HEK293 (cell line): ENCODE results near the gene CABP5.

Experiments used
- CTCF ChIA-PET: fragments of 350-600 bp; formaldehyde crosslinking; extraction: SDS; loops from one replicate; lab custom pipeline; 2021; ENCODE audit warnings: antibody characterized with exemption; lab: Yijun Ruan, JAX
- POLR2A ChIA-PET: fragments of 300-600 bp; formaldehyde crosslinking; extraction: SDS; loops from one replicate; lab custom pipeline; 2020; ENCODE audit warnings: antibody characterized with exemption, inconsistent platforms; lab: Yijun Ruan, JAX
- H3K27ac ChIP-seq: fragments of 200-500 bp; sonication (Bioruptor generic); 2 replicates; pipeline ENCODE4 v1.5.1; 2014; ENCODE audit warnings: low read depth, low read length, control low read depth, inconsistent platforms; ENCODE audit errors: extremely low read depth
- H3K36me3 ChIP-seq, 2 experiments: fragments of 200-500 bp in 1 of 2; sonication (Bioruptor generic) in 1 of 2; 1 replicate in 1 of 2; 2 replicates in 1 of 2; pipeline ENCODE4 v1.5.1; 2014 to 2017; ENCODE audit warnings: inconsistent platforms in 2 of 2, low read length in 2 of 2; ENCODE audit not compliant: control insufficient read depth in 2 of 2, insufficient read depth in 1 of 2
- H3K4me1 ChIP-seq: fragments of 200-500 bp; sonication (Bioruptor generic); 2 replicates; pipeline ENCODE4 v1.5.1; 2014; ENCODE audit warnings: mild to moderate bottlenecking, low read length, inconsistent platforms; ENCODE audit not compliant: control insufficient read depth, insufficient read depth
- H3K4me3 ChIP-seq: 2 replicates; pipeline ENCODE4 v1.5.1; 2011; ENCODE audit warnings: low read depth, mild to moderate bottlenecking, control low read depth, low read length, moderate library complexity
- H3K9me3 ChIP-seq: fragments of 200-500 bp; sonication (Bioruptor generic); 2 replicates; pipeline ENCODE4 v1.5.1; 2014; ENCODE audit warnings: low read depth, low read length, inconsistent platforms; ENCODE audit not compliant: control insufficient read depth, insufficient read depth
- FEZF1 ChIP-seq: fragments of 450-650 bp; formaldehyde crosslinking; IDR thresholded peaks from 2 replicates; pipeline ENCODE4 v1.5.1; 2016; ENCODE audit warnings: missing biosample characterization, missing genetic modification characterization
- KLF8 ChIP-seq: fragments of 450-650 bp; formaldehyde crosslinking; IDR thresholded peaks from 2 replicates; pipeline ENCODE4 v1.5.1; 2016; ENCODE audit warnings: missing biosample characterization, missing genetic modification characterization
- SCRT1 ChIP-seq: fragments of 450-650 bp; formaldehyde crosslinking; IDR thresholded peaks from 2 replicates; pipeline ENCODE4 v1.5.1; 2016; ENCODE audit warnings: missing biosample characterization, missing genetic modification characterization, borderline replicate concordance
- ZFP3 ChIP-seq: fragments of 450-650 bp; formaldehyde crosslinking; IDR thresholded peaks from 2 replicates; pipeline ENCODE4 v1.5.1; 2016; ENCODE audit warnings: low read depth, missing biosample characterization, missing genetic modification characterization
- ZNF121 ChIP-seq: fragments of 450-650 bp; formaldehyde crosslinking; IDR thresholded peaks from 2 replicates; pipeline ENCODE4 v1.5.1; 2016; ENCODE audit warnings: missing biosample characterization, missing genetic modification characterization
- ZNF132 ChIP-seq: fragments of 450-650 bp; formaldehyde crosslinking; IDR thresholded peaks from 2 replicates; pipeline ENCODE4 v1.5.1; 2017; ENCODE audit warnings: missing biosample characterization, missing genetic modification characterization, borderline replicate concordance
- ZNF133 ChIP-seq: fragments of 450-650 bp; formaldehyde crosslinking; IDR thresholded peaks from 2 replicates; pipeline ENCODE4 v1.5.1; 2016; ENCODE audit warnings: missing biosample characterization, missing genetic modification characterization
- ZNF274 ChIP-seq, 2 experiments: fragments of 200-500 bp in 1 of 2; fragments of 450-650 bp in 1 of 2; sonication (Bioruptor generic) in 1 of 2; formaldehyde crosslinking in 1 of 2; IDR thresholded peaks; 2 replicates each; pipeline versions ENCODE4 v1.5.1 to v1.6.1; 2014 to 2016; ENCODE audit warnings: borderline replicate concordance in 1 of 2, inconsistent platforms in 1 of 2, low read length in 1 of 2, missing biosample characterization in 1 of 2, missing genetic modification characterization in 1 of 2
- ZNF354C ChIP-seq: fragments of 450-650 bp; formaldehyde crosslinking; IDR thresholded peaks from 2 replicates; pipeline ENCODE4 v1.5.1; 2016; ENCODE audit warnings: missing biosample characterization, missing genetic modification characterization, low read depth, borderline replicate concordance
- ZNF585B ChIP-seq: fragments of 450-650 bp; formaldehyde crosslinking; IDR thresholded peaks from 2 replicates; pipeline ENCODE4 v1.5.1; 2016; ENCODE audit warnings: missing biosample characterization, missing genetic modification characterization
- ZNF610 ChIP-seq: fragments of 450-650 bp; formaldehyde crosslinking; IDR thresholded peaks from 2 replicates; pipeline ENCODE4 v1.5.1; 2016; ENCODE audit warnings: missing biosample characterization, missing genetic modification characterization, borderline replicate concordance
- ZNF670 ChIP-seq: fragments of 450-650 bp; formaldehyde crosslinking; IDR thresholded peaks from 2 replicates; pipeline ENCODE4 v1.5.1; 2016; ENCODE audit warnings: missing biosample characterization, missing genetic modification characterization, low read depth
- TF ChIP-seq, protein P1 (sequence below): fragments of 450-650 bp; formaldehyde crosslinking; conservative IDR thresholded peaks from 2 replicates; pipeline ENCODE4 v1.5.1; 2016; ENCODE audit warnings: low read depth, missing biosample characterization, missing genetic modification characterization
- TF ChIP-seq, protein P2 (sequence below): fragments of 450-650 bp; formaldehyde crosslinking; IDR thresholded peaks from 2 replicates; pipeline ENCODE4 v1.5.1; 2016; ENCODE audit warnings: missing biosample characterization, missing genetic modification characterization
- TF ChIP-seq, protein P3 (sequence below): fragments of 450-650 bp; formaldehyde crosslinking; IDR thresholded peaks from 2 replicates; pipeline ENCODE4 v1.5.1; 2017; ENCODE audit warnings: missing biosample characterization, mild to moderate bottlenecking, missing genetic modification characterization, moderate library complexity

CABP5 gene

GRCh38 chr19:48053076-48053475 is 9.2 kb upstream of the CABP5 start:
- Histone ChIP-seq H3K27ac (no peak overlapping the region), H3K36me3 (no peaks in the 10 kb centered on the region), H3K9me3 (no peaks in the 10 kb centered on the region), H3K4me3 (no peak overlapping the region), H3K4me1 (no peaks in the 10 kb centered on the region)
- TF ChIP-seq ZNF670 (tag by site-specific recombination) (no peak), KLF8 (tag by site-specific recombination) (no peak), ZNF354C (tag by site-specific recombination) (no peak), SCRT1 (no peak), ZNF610 (tag by site-specific recombination) (no peak), FEZF1 (tag by site-specific recombination) (no peak), ZNF132 (tag by site-specific recombination) (no peak), ZFP3 (tag by site-specific recombination) (no peak), ZNF121 (tag by site-specific recombination) (no peak), ZNF274 (IDR thresholded peaks at IDR 0.05; ENCODE audit: low read length) (no peak), ZNF274 (tag by site-specific recombination; IDR thresholded peaks at IDR 0.05; ENCODE audit: borderline replicate concordance) (no peak)
- TF ChIP-seq, protein P1, sequence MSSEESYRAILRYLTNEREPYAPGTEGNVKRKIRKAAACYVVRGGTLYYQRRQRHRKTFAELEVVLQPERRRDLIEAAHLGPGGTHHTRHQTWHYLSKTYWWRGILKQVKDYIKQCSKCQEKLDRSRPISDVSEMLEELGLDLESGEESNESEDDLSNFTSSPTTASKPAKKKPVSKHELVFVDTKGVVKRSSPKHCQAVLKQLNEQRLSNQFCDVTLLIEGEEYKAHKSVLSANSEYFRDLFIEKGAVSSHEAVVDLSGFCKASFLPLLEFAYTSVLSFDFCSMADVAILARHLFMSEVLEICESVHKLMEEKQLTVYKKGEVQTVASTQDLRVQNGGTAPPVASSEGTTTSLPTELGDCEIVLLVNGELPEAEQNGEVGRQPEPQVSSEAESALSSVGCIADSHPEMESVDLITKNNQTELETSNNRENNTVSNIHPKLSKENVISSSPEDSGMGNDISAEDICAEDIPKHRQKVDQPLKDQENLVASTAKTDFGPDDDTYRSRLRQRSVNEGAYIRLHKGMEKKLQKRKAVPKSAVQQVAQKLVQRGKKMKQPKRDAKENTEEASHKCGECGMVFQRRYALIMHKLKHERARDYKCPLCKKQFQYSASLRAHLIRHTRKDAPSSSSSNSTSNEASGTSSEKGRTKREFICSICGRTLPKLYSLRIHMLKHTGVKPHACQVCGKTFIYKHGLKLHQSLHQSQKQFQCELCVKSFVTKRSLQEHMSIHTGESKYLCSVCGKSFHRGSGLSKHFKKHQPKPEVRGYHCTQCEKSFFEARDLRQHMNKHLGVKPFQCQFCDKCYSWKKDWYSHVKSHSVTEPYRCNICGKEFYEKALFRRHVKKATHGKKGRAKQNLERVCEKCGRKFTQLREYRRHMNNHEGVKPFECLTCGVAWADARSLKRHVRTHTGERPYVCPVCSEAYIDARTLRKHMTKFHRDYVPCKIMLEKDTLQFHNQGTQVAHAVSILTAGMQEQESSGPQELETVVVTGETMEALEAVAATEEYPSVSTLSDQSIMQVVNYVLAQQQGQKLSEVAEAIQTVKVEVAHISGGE (tag by site-specific recombination), result no peak
- TF ChIP-seq, protein P2, sequence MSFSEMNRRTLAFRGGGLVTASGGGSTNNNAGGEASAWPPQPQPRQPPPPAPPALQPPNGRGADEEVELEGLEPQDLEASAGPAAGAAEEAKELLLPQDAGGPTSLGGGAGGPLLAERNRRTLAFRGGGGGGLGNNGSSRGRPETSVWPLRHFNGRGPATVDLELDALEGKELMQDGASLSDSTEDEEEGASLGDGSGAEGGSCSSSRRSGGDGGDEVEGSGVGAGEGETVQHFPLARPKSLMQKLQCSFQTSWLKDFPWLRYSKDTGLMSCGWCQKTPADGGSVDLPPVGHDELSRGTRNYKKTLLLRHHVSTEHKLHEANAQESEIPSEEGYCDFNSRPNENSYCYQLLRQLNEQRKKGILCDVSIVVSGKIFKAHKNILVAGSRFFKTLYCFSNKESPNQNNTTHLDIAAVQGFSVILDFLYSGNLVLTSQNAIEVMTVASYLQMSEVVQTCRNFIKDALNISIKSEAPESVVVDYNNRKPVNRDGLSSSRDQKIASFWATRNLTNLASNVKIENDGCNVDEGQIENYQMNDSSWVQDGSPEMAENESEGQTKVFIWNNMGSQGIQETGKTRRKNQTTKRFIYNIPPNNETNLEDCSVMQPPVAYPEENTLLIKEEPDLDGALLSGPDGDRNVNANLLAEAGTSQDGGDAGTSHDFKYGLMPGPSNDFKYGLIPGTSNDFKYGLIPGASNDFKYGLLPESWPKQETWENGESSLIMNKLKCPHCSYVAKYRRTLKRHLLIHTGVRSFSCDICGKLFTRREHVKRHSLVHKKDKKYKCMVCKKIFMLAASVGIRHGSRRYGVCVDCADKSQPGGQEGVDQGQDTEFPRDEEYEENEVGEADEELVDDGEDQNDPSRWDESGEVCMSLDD, result no peak
- TF ChIP-seq, protein P3, sequence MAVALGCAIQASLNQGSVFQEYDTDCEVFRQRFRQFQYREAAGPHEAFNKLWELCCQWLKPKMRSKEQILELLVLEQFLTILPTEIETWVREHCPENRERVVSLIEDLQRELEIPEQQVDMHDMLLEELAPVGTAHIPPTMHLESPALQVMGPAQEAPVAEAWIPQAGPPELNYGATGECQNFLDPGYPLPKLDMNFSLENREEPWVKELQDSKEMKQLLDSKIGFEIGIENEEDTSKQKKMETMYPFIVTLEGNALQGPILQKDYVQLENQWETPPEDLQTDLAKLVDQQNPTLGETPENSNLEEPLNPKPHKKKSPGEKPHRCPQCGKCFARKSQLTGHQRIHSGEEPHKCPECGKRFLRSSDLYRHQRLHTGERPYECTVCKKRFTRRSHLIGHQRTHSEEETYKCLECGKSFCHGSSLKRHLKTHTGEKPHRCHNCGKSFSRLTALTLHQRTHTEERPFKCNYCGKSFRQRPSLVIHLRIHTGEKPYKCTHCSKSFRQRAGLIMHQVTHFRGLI (tag by site-specific recombination), result no peak
- CTCF ChIA-PET, result interaction anchor here (0.8 kb wide), 1 partner anchor 50 kb away, joined by 3 read pairs; no protein-coding TSS in a partner anchor
- POLR2A ChIA-PET, result no interaction called here

DNA sequence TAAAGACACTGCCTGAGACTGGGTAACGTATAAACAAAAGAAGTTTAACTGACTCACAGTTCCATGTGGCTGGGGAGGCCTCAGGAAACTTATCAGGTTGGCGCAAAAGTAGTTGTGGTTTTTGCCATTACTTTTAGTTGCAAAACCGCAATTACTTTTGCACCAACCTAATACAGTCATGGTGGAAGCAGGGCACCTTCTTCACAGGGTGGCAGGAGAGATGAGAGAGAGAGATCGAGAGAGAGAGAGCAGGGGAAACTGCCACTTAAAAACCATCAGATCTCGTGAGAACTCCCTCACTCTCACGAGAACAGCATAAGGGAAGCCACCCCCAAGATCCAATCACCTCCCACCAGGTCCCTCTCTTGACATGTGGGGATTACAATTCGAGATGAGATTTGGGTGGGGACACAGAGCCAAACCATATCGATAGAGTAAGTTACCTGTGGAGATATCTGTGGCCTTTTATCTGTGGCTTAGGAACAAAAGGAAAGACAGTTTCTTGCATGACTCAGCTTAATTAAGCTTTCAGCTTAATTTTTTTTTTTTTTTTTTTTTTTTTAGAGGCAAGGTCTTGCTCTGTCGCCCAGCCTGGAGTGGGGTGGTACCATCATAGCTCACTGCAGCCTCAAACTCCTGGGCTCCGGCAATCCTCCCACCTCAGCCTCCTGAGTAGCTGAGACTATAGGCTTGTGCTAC is 7.6 kb upstream of the CABP5 start:
- H3K36me3 ChIP-seq, result no peaks in the 10 kb centered on the region
- CTCF ChIA-PET, result no interaction called here

More for the DNA sequence above, 7.6 kb upstream of the CABP5 start:
- H3K4me1 ChIP-seq, result no peaks in the 10 kb centered on the region
- no peaks in the 10 kb centered on the region for H3K9me3 ChIP-seq
- H3K27ac ChIP-seq, result no peak overlapping the region
- TF ChIP-seq ZNF585B (tag by site-specific recombination), result no peak
- no peak for TF ChIP-seq ZFP3 (tag by site-specific recombination)
- no peak for TF ChIP-seq ZNF133
- TF ChIP-seq, all 188 proteins: peak for 0
- no peak overlapping the region for H3K4me3 ChIP-seq
- POLR2A ChIA-PET, result no interaction called here
